Measurements from ENCODE around the gene REEP1.

- TF ChIP-seq POLR2A (IDR thresholded peaks at IDR 0.05; ENCODE audit: low read length) (no peak), GATA1 (IDR thresholded peaks at IDR 0.05; ENCODE audit: low read depth, low read length) (no peak)
These were observed 10.0 kb upstream of the REEP1 start for GRCh38 chr2:86347401-86347800.
